AML-193 (cell line): ENCODE data around the gene ANKRD37.
A peak's percentile ranks its signal among the peaks of the same experiment; 100 is the strongest.

ENCODE experiments used
- DNase-seq, 2 experiments: peaks; one replicate each; lab custom pipeline; 2025; lab: John Stamatoyannopoulos, UW

ANKRD37 gene

GRCh38 chr4:185380320-185380719 lies 16.3 kb upstream of the ANKRD37 start:
- DNase-seq = no peak

- no peak for DNase-seq
Observed at GRCh38 chr4:185381288-185382196, 15.1 kb upstream of the ANKRD37 start.

GRCh38 chr4:185382754-185383153 lies 13.9 kb upstream of the ANKRD37 start:
- no peak for DNase-seq

DNA sequence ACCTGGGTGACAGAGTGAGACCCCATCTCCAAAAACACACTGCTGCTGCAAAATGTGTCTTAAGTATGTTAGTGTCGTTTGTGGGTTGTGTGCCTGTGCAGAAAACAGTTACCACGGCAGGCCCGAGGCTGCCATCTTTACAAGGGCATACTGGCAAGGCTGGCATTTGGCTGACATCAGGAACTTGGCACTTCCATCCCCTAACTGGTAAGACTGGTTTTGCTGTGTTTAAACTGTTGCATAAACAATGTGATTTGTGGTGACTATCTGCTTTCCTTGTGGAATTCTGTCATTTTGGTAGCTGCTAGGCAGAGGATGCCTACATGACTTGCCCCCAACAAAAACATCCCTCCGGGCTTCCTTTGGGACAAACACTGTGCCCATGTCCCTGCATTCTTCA lies 13.2 kb upstream of the ANKRD37 start:
- no peak for DNase-seq

DNA sequence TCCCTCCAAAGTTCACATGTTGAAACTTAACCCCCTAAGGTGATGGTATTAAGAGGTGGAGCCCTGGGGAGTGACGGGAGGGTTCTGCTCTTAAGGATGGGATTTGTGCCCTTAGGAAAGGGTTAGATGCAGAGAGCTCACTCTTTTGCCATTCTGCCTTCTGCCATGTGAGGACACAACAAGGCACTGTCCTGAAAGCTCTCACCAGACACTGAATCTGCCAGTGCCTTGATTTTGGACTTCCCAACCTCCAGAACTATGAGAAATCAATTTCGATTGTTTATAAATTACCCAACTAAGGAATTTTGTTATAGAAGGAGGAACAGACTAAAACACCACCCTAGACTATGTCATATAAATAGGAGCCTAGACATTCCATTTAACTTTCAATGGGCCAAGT lies 12.6 kb upstream of the ANKRD37 start:
- no peak for DNase-seq

DNA sequence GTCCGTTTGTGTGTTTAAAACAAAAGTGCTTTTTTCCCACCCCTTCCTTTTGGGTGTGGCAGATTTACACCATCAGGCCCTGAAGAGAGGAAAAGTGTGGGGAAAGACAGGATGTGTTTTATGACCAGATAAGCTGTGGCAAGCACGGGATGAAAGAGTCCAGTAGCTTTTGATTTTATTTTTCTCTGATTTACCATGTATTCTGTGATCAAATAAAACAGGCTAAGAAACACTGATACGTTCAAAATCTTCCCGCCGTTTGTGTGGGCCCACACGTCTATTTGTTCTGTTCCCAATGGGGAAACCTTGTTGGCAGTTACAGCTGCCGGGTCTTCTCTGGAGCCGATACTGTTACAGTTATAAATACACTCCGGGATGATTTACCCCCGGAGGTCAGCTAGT lies 11.7 kb upstream of the ANKRD37 start:
- no peak for DNase-seq

DNA sequence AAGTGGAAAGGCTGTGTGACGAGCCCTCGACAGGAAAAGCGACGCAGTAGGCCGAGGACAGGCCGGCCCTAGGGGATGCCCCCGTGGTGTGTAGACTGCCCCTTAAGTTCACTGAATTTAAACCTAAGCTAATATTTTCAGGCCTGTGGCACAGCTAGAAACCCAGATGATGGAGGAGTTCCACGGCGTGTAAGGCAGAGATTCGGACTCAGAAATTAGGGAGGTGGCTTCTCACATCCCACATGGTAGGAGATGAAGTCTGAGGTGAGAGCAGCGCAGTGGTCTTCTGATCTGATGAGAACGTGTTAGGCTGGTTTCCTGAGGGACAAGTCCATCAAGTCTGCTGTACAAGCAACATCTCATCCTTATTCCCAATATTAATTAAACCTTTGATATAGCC lies 8.7 kb upstream of the ANKRD37 start:
- no peak for DNase-seq

GRCh38 chr4:185390941-185391340 lies 5.7 kb upstream of the ANKRD37 start:
- DNase-seq = no peak

DNA sequence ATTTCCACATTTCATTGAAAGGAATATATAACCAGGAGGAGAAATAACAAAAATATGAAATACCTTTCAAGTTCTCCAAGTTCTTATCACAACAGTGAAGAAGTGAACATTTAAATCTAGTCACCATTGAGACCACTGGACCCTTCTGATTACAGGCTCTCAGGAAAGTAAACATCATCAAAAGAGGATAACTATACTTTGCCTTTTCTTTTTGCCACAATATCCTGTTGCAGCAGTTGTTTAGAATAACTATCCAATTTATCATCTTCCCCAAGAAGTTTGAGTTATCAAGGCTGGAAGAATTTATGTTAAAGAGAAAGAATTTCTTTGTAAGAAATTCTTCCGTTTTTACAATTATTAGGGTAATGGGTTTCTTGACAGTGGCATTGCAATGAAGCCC lies 4.5 kb upstream of the ANKRD37 start:
- no peak for DNase-seq

GRCh38 chr4:185394568-185395237 lies 1.9 kb upstream of the ANKRD37 start:
- DNase-seq = no peak

DNA sequence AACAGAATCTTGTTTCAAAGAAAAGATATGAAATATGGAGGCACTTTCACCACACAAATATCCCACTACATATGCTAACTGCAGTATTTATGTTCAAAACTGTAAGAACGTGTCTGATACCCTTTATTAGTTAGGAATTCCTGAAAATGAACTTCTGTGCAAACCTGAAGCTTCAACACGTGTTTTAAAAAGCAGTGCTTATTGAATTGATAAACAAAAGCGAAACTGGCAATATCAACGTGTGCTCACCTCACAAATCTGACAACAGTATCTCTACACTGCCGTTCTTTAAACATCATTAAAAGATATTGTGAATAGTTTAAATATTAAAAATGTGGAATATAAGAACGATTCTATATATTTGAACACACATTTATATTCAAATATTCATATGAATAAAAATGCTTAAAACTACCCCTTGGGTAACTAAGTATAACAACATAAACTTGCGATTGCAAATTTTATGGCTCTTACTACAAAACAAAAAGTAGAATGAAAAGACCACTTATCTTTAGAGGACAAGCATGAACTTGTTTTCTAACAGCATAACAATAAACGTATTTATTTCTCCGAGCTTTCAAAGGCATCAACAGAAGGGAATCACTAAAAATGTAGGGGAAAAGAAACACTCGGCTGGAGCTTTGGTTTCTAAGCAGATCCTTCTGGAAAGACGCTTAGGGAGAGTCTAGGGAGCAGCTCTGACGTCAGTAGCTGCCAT lies 1.2 kb upstream of the ANKRD37 start, which contains the start of gene LRP2BP:
Gene LRP2BP (minus strand): TSS at position 687 of the 718 bp plus-strand sequence. CDS start 17,738 bp downstream, outside the sequence.
- DNase-seq = no peak

- peak; percentile 84 to 89 for DNase-seq
Observed at GRCh38 chr4:185395956-185396723, 501 bp upstream of the ANKRD37 start.

- DNase-seq = no peak
Observed at GRCh38 chr4:185398618-185399017, 2.0 kb downstream of the ANKRD37 start.

DNA sequence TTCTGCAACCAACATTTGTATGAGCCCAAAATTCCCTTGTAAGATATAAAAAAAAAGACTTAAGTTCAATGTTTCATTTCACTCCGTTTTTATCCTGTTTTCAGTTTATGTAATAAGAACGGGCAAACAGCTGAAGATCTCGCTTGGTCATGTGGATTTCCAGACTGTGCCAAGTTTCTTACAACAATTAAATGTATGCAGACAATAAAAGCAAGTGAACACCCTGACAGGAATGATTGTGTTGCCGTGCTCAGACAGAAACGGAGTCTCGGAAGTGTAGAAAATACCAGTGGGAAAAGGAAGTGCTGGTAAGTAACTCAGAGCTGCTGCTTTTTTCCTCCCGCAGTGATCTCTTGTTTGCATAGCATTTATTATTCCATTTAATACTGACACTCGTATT lies 2.8 kb downstream of the ANKRD37 start:
- no peak for DNase-seq

DNA sequence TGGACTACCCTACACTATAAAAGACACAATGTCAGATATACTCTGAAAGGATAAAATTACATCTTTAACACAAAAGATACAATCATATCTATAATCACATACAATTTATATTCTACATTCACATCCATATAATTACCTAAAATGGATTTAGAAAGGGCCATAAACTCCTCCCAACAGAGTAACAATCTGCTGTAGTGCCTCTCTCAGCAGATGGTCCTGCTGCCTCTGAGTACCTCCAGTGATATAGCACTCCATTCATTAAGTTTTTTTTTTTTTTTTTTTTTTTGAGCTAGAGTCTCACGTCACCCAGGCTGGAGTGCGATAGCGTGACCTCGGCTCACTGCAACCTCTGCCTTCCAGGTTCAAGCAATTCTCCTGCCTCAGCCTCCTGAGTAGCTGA lies 7.4 kb downstream of the ANKRD37 start:
- no peak for DNase-seq

- DNase-seq = no peak
Observed at GRCh38 chr4:185405296-185405999, 8.8 kb downstream of the ANKRD37 start.

DNA sequence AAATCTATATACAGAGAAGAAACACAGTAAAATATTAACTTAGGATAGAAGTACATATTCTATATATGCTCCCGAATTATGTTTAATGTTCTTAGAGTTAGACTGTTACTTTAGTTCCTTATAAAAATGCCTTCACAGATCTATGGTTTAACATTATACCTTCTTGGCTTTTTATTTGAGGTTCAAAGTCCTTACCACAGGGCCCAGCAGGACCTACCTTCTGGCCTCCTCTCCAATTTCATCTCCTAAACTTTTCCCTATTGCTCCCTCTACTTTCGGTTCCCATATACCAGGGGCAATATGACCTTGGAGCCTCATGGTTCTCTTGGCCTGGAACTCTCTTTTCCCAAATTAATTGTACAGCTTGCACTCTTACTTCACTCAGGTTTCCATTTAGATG lies 11.8 kb downstream of the ANKRD37 start:
- no peak for DNase-seq

DNA sequence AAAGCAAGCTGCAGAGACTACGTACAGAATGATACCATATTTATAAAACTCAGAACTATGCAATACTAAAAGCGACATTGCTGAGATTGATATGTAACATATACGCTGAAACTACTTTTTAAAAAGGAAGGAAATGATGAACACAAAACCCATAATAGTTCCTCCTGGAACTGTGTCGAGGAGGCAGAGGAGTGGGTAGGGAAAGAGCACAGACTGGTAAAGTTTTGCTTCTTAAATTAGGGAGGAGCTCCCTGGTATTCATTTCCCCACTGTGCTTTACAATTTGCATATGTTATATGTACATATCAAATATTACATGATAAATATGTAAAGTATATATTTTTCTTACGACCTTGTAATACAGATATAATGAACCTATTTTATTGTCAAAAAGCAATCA lies 15.2 kb downstream of the ANKRD37 start:
- no peak for DNase-seq

- DNase-seq = no peak
Observed at GRCh38 chr4:185412412-185412811, 15.8 kb downstream of the ANKRD37 start.

DNA sequence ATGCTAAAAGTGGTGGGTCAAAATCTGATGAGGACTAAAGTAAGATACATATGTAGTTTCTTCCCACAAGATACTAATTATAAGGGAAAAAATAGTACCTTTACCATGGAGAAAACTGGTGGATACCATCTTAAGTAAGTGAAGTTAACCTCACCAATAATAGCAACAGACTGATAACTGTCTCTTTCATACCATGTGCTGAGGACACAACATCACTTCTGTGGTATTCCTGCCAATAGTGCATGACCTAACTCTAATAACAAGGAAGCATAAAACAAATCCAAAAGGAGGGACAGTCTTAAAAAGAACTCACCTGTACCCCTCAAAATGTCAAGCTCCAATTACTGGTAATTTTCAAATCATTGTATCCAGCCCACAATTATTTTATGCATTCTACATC lies 20.3 kb downstream of the ANKRD37 start:
- DNase-seq = no peak
